Progenitor cell of endocrine pancreas (in vitro differentiated cells): ENCODE data around the gene ZNF503. TPM values are rescaled to one million over a fixed set of nuclear protein-coding genes. Genes with fewer than 3 reads are reported as not detected.

Experiments
- DNase-seq: peaks from one replicate; pipeline ENCODE4 v3.0.0; 2021; ENCODE audit warnings: low spot score; ENCODE audit not compliant: unreplicated experiment
- H3K27ac Mint-ChIP-seq: 2 replicates; pipeline ENCODE4 v1.8.0; 2021; ENCODE audit warnings: mild to moderate bottlenecking, moderate library complexity, mixed read lengths
- H3K27me3 Mint-ChIP-seq: 2 replicates; pipeline ENCODE4 v1.8.0; 2021; ENCODE audit warnings: mixed read lengths
- H3K36me3 Mint-ChIP-seq: 2 replicates; pipeline ENCODE4 v1.8.0; 2022; ENCODE audit warnings: mixed read lengths; ENCODE audit not compliant: insufficient read depth
- H3K4me1 Mint-ChIP-seq: 2 replicates; pipeline ENCODE4 v1.8.0; 2021; ENCODE audit warnings: low read depth, mixed read lengths
- H3K4me3 Mint-ChIP-seq: 2 replicates; pipeline ENCODE4 v1.8.0; 2021; ENCODE audit warnings: low read depth, mild to moderate bottlenecking, moderate library complexity, mixed read lengths
- H3K9me3 Mint-ChIP-seq: 2 replicates; pipeline ENCODE4 v1.8.0; 2021; ENCODE audit warnings: low read depth, mixed read lengths
- total RNA-seq: library from RNA; stranded (reverse); gene quantifications from 2 replicates; pipeline ENCODE4 v1.2.1, GENCODE V29; 2021
- TF ChIP-seq, protein P1 (sequence below): fragments of 200-600 bp; sonication (generic); IDR thresholded peaks from one replicate; pipeline ENCODE4 v1.5.0; 2021; ENCODE audit warnings: antibody characterized with exemption, mild to moderate bottlenecking; ENCODE audit not compliant: unreplicated experiment

ZNF503 gene
- total RNA-seq, 1 donor from 2014 or later: 33.7 TPM

DNA sequence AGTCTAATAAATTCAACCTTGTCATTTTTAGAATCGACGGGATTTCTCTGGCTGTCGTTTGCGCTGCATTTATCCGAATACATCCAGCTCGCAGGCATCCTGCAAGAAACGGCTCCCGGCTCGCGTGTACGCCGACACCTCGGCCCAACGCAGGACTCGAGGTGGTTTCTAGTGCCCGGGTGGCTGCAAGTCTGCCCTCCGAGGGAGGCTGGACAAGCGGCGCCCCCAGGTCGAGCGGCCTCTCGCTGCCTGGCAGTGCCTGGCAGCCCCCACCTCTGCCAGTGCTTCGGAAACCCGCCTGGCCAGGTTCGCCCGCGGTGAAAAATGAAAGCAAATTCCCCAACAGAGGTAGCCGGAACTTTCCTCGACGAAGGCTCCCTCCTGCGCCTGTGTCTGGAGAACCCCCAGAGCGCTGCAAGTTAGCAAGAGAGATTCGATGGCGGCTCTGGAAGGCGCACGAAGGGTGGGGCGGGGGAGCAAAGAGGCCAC lies 5.7 kb upstream of the ZNF503 start:
- TF ChIP-seq, protein P1, sequence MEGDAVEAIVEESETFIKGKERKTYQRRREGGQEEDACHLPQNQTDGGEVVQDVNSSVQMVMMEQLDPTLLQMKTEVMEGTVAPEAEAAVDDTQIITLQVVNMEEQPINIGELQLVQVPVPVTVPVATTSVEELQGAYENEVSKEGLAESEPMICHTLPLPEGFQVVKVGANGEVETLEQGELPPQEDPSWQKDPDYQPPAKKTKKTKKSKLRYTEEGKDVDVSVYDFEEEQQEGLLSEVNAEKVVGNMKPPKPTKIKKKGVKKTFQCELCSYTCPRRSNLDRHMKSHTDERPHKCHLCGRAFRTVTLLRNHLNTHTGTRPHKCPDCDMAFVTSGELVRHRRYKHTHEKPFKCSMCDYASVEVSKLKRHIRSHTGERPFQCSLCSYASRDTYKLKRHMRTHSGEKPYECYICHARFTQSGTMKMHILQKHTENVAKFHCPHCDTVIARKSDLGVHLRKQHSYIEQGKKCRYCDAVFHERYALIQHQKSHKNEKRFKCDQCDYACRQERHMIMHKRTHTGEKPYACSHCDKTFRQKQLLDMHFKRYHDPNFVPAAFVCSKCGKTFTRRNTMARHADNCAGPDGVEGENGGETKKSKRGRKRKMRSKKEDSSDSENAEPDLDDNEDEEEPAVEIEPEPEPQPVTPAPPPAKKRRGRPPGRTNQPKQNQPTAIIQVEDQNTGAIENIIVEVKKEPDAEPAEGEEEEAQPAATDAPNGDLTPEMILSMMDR: no peak
- H3K27me3 Mint-ChIP-seq: peaks cover 34% of the 10 kb centered on the region
- H3K27ac Mint-ChIP-seq: peak overlapping the region; percentile 78
- H3K4me1 Mint-ChIP-seq: peaks cover 32% of the 10 kb centered on the region
- DNase-seq: no peak
- H3K36me3 Mint-ChIP-seq: peaks cover 2% of the 10 kb centered on the region
- no peaks in the 10 kb centered on the region for H3K9me3 Mint-ChIP-seq
- H3K4me3 Mint-ChIP-seq: peak overlapping the region; percentile 63

DNA sequence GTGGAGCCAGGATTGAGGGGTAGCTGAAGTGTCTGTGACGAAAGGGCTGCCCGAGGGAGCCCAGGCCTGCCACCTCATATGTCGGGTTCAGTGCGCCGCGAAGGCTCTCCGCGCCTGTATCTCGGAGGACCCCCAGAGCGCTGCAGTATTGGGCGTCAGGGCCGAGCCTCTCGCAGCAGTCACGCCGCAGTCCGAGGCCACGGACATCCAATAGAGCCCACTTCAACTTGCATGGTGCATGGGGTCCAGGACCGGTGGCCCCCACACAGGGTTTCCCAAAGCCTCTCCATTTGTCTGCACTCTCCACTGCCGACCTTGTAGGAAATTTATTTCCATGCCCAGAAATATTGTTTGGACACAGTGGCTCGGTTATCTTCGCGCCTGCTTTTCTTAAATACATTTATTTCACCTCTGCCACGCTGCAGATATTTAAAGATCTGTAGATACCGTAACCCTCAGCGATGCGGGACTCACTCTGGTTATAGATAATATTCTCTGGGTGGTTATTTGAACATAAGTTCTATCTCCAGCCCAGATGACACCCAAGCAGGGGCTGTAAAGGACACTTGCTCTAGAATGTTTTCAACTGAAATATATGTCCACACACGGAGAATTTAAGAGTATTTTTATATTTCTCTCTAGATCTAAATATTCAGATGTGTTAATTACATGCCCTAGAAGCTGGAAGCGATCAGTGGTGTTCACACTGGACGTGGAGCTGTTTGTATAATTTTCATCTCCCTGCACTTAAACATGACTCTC lies 5.1 kb upstream of the ZNF503 start:
- DNase-seq: no peak
- peaks cover 30% of the 10 kb centered on the region for H3K27me3 Mint-ChIP-seq
- peak overlapping the region; percentile 68 for H3K4me3 Mint-ChIP-seq
- peaks cover 2% of the 10 kb centered on the region for H3K36me3 Mint-ChIP-seq
- H3K27ac Mint-ChIP-seq: peak overlapping the region; percentile 88
- peaks cover 32% of the 10 kb centered on the region for H3K4me1 Mint-ChIP-seq
- TF ChIP-seq, protein P1: no peak
- no peaks in the 10 kb centered on the region for H3K9me3 Mint-ChIP-seq

DNA sequence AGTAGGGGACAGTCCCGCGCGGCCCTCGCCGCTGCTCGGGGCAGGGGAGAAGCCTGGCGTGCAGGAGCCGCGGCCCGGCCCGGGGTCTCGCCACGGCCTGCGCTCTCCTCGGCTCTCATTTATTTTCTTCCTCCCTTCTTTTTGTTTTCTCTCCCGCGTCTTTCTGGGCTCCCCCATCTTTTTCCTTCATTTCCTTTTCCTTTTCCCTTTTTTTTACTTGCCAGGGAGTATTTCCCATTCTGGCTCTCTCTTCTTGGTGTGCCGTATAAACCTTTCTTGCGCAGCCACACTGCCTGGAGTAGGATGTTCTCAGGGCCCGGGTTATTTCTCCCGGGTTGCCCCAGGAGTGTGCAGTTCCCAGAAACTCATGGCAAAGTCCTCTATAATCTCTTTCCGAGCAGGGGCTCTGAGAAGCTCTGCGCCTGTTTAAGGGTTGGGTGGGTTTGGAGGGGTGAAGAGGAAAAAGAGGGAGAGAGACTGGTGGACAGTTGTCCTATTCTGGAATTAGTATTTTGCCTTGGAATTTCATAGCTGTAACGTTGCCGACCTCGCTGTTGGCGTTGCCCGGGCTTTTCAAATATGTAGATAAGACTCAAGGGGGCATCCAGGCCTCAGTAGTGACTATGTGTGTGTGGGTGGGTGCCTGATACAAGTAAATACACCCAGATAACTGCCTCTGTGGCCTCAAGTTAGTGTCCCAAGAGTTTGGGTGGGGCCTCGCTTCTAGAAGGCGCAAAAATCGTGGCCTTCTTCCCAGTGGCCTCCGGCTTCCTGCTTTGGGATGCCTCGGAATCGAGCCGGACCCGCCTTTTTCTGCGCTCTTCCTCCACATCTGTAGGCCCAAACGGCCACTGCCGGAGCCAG lies 4.3 kb upstream of the ZNF503 start:
- peaks cover 32% of the 10 kb centered on the region for H3K4me1 Mint-ChIP-seq
- no peak for DNase-seq

DNA sequence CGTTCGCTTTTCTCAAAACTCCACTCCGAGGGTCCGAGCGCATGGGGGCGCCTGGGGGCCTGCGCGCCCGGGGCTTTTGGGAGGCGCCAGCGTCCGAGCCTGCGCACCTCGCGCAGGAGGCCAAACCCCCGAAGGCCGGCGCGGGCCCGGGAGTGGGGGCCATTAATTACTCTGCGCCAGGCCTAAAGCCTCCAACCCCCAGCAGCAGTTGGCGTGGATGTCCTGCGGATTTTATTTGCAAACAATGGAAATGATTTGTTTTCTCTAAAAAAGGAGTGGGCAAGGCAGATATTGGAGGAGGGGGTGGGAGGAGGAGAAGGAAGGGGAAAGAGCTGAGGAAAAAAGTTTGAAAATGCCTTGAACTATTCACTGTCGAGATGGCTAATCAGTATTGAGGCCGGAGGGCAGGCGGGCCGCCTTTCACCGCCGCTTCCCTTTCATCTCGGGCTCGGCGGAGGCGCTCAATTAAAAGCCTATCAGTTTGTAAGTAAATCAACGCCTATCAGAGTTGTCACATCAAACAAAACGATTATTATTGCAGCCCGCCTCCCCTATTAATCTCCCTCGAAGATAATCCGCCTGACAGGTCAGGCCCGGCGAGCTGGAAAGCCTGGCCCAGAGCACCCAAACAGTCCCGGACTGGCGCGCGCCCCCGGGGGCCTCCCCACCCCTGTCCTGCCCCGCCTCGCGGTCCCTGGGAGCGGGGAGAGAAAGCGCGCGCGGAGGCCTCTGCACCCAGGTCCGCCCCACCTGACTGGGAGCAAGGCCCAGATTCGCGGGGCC lies 3.4 kb upstream of the ZNF503 start:
- TF ChIP-seq, protein P1: peak; percentile 26
- Mint-ChIP-seq H3K27me3 (peaks cover 18% of the 10 kb centered on the region), H3K4me3 (peak overlapping the region; percentile 97), H3K27ac (peak overlapping the region; percentile 95), H3K9me3 (no peaks in the 10 kb centered on the region), H3K4me1 (peaks cover 29% of the 10 kb centered on the region), H3K36me3 (peaks cover 4% of the 10 kb centered on the region)
- peak; percentile 59 for DNase-seq

More for the DNA sequence above, 4.3 kb upstream of the ZNF503 start:
- Mint-ChIP-seq H3K9me3 (no peaks in the 10 kb centered on the region), H3K27ac (peak overlapping the region; percentile 88), H3K36me3 (no peaks in the 10 kb centered on the region), H3K4me3 (peak overlapping the region; percentile 68), H3K27me3 (peaks cover 22% of the 10 kb centered on the region)
- TF ChIP-seq, protein P1: no peak
